IMR-90 (cell line): ENCODE measurements around the gene TMEM40. TPM values are rescaled to one million over a fixed set of nuclear protein-coding genes. Genes with fewer than 3 reads are reported as not detected.

Source experiments
- ATAC-seq: fragments of 200-7000 bp; cut with Tn5 transposase; 2 replicates; pipeline ENCODE4 v1.9.1; 2020; ENCODE audit warnings: low read depth, mild to moderate bottlenecking, moderate library complexity
- BruUV-seq: library from RNA; stranded (reverse); fragments of 400-500 nt; replicated peaks from 2 replicates; lab custom pipeline; 2021; lab: Mats Ljungman, UMichigan
- CTCF ChIA-PET: fragments of 300-600 bp; formaldehyde crosslinking; extraction: SDS; loops from one replicate; lab custom pipeline; 2021; ENCODE audit warnings: antibody characterized with exemption; lab: Yijun Ruan, JAX
- POLR2A ChIA-PET: fragments of 300-600 bp; sonication (Branson Sonifier 250); formaldehyde crosslinking; loops from one replicate; lab custom pipeline; 2022; ENCODE audit warnings: antibody characterized with exemption; ENCODE audit not compliant: unreplicated experiment; lab: Charles Lee
- DNase-seq: peaks from one replicate; pipeline ENCODE4 v3.0.0; 2013
- H2AFZ ChIP-seq: replicated peaks from 2 replicates; pipeline ENCODE3; 2013; ENCODE audit warnings: low read length, mild to moderate bottlenecking; ENCODE audit not compliant: poor library complexity
- H2AK5ac ChIP-seq: 2 replicates; pipeline ENCODE4 v1.6.1; 2013; ENCODE audit warnings: low read depth, low read length, inconsistent platforms
- H2AK9ac ChIP-seq: replicated peaks from 2 replicates; pipeline ENCODE3; 2013; ENCODE audit warnings: mild to moderate bottlenecking, low read depth, low read length, moderate library complexity; ENCODE audit not compliant: poor library complexity
- H2BK120ac ChIP-seq: 2 replicates; pipeline ENCODE4 v1.6.1; 2013; ENCODE audit warnings: low read depth, low read length, inconsistent platforms
- H2BK15ac ChIP-seq: 3 replicates; pipeline ENCODE4 v1.6.1; 2013; ENCODE audit warnings: low read depth, low read length, inconsistent platforms
- H2BK20ac ChIP-seq: 2 replicates; pipeline ENCODE4 v1.6.1; 2013; ENCODE audit warnings: low read depth, mild to moderate bottlenecking, inconsistent platforms, low read length, moderate library complexity
- H2BK5ac ChIP-seq: 2 replicates; pipeline ENCODE4 v1.6.1; 2013; ENCODE audit warnings: mild to moderate bottlenecking, low read depth, low read length, inconsistent platforms; ENCODE audit not compliant: poor library complexity, severe bottlenecking
- H3K14ac ChIP-seq: replicated peaks from 2 replicates; pipeline ENCODE4 v1.6.1; 2013; ENCODE audit warnings: low read depth, low read length, inconsistent platforms
- H3K18ac ChIP-seq: 2 replicates; pipeline ENCODE4 v1.6.1; 2013; ENCODE audit warnings: low read depth, low read length, control low read depth
- H3K23ac ChIP-seq: 2 replicates; pipeline ENCODE4 v1.6.1; 2013; ENCODE audit warnings: low read depth, low read length, inconsistent platforms
- H3K27ac ChIP-seq: 2 replicates; pipeline ENCODE4 v1.5.1; 2013; ENCODE audit warnings: mild to moderate bottlenecking, control low read depth, low read length; ENCODE audit not compliant: insufficient read depth
- H3K27me3 ChIP-seq: 2 replicates; pipeline ENCODE4 v1.6.1; 2013; ENCODE audit warnings: low read length; ENCODE audit not compliant: control insufficient read depth, insufficient read depth
- H3K36me3 ChIP-seq: 2 replicates; pipeline ENCODE4 v1.6.1; 2013; ENCODE audit warnings: low read length, mixed read lengths; ENCODE audit not compliant: control insufficient read depth, insufficient read depth
- H3K4ac ChIP-seq: 2 replicates; pipeline ENCODE4 v1.6.1; 2013; ENCODE audit warnings: low read depth, low read length, inconsistent platforms
- H3K4me1 ChIP-seq: 2 replicates; pipeline ENCODE4 v1.6.1; 2013; ENCODE audit warnings: low read length, mixed read lengths; ENCODE audit not compliant: control insufficient read depth, insufficient read depth
- H3K4me2 ChIP-seq: 2 replicates; pipeline ENCODE4 v1.6.1; 2013; ENCODE audit warnings: low read depth, mild to moderate bottlenecking, control low read depth, low read length, moderate library complexity
- H3K4me3 ChIP-seq: 2 replicates; pipeline ENCODE4 v1.5.1; 2013; ENCODE audit warnings: low read depth, mild to moderate bottlenecking, control low read depth, low read length, moderate library complexity; ENCODE audit not compliant: insufficient read depth
- H3K56ac ChIP-seq: 2 replicates; pipeline ENCODE4 v1.6.1; 2013; ENCODE audit warnings: low read length, inconsistent platforms; ENCODE audit not compliant: insufficient read depth; ENCODE audit errors: extremely low read depth
- H3K79me1 ChIP-seq, 2 experiments: 2 replicates each; pipeline ENCODE4 v1.6.1; 2013; ENCODE audit warnings: low read length in 2 of 2, inconsistent platforms in 1 of 2, low read depth in 1 of 2
- H3K9ac ChIP-seq: 2 replicates; pipeline ENCODE4 v1.6.1; 2013; ENCODE audit warnings: low read depth, low read length, control low read depth
- H3K9me1 ChIP-seq: 2 replicates; pipeline ENCODE4 v1.6.1; 2013; ENCODE audit warnings: low read length, inconsistent platforms; ENCODE audit not compliant: insufficient read depth
- H3K9me3 ChIP-seq: 2 replicates; pipeline ENCODE4 v1.6.1; 2013; ENCODE audit warnings: low read length; ENCODE audit not compliant: control insufficient read depth, insufficient read depth
- H4K20me1 ChIP-seq: 2 replicates; pipeline ENCODE4 v1.6.1; 2013; ENCODE audit warnings: low read length, inconsistent platforms; ENCODE audit not compliant: insufficient read depth
- H4K5ac ChIP-seq: 2 replicates; pipeline ENCODE4 v1.6.1; 2013; ENCODE audit warnings: mild to moderate bottlenecking, low read depth, low read length, control low read depth
- H4K8ac ChIP-seq, 2 experiments: 2 replicates each; pipeline ENCODE4 v1.6.1; 2013; ENCODE audit warnings: low read depth in 2 of 2, low read length in 2 of 2, control low read depth in 1 of 2, inconsistent platforms in 1 of 2
- H4K91ac ChIP-seq: 2 replicates; pipeline ENCODE4 v1.6.1; 2013; ENCODE audit warnings: low read depth, low read length, inconsistent platforms; ENCODE audit not compliant: insufficient read depth
- BHLHE40 ChIP-seq: fragments of 150-350 bp; IDR thresholded peaks from 2 replicates; pipeline ENCODE4 v1.6.1; 2016; ENCODE audit warnings: mild to moderate bottlenecking, low read depth, low read length
- CEBPB ChIP-seq: IDR thresholded peaks from 2 replicates; pipeline ENCODE4 v1.6.1; 2012; ENCODE audit warnings: low read depth, low read length, improper control_type of control experiment
- CHD1 ChIP-seq: IDR thresholded peaks from 2 replicates; pipeline ENCODE4 v1.6.1; 2012; ENCODE audit warnings: low read depth, low read length, improper control_type of control experiment
- CTCF ChIP-seq: conservative IDR thresholded peaks from 2 replicates; pipeline ENCODE4 v1.5.1; 2012; ENCODE audit warnings: mild to moderate bottlenecking, low read depth, low read length, improper control_type of control experiment
- ELK1 ChIP-seq: fragments of 150-350 bp; IDR thresholded peaks from 2 replicates; pipeline ENCODE4 v1.6.1; 2016; ENCODE audit warnings: low read depth, mild to moderate bottlenecking, low read length, moderate library complexity, borderline replicate concordance
- FOS ChIP-seq: fragments of 150-350 bp; IDR thresholded peaks from 2 replicates; pipeline ENCODE4 v1.6.1; 2016; ENCODE audit warnings: low read depth, low read length
- MAFK ChIP-seq: IDR thresholded peaks from 2 replicates; pipeline ENCODE4 v1.6.1; 2012; ENCODE audit warnings: low read depth, low read length, improper control_type of control experiment
- MAZ ChIP-seq: IDR thresholded peaks from 2 replicates; pipeline ENCODE4 v1.6.1; 2012; ENCODE audit warnings: low read depth, mild to moderate bottlenecking, low read length, improper control_type of control experiment, moderate library complexity, borderline replicate concordance
- MXI1 ChIP-seq: IDR thresholded peaks from 2 replicates; pipeline ENCODE4 v1.6.1; 2012; ENCODE audit warnings: low read depth, mild to moderate bottlenecking, low read length, moderate library complexity, borderline replicate concordance
- NFE2L2 ChIP-seq: fragments of 150-350 bp; IDR thresholded peaks from 2 replicates; pipeline ENCODE4 v1.6.1; 2016; ENCODE audit warnings: low read depth, mild to moderate bottlenecking, low read length
- POLR2A ChIP-seq: IDR thresholded peaks from 2 replicates; pipeline ENCODE4 v1.6.1; 2012; ENCODE audit warnings: mild to moderate bottlenecking, low read depth, low read length
- RAD21 ChIP-seq: IDR thresholded peaks from 2 replicates; pipeline ENCODE4 v1.6.1; 2012; ENCODE audit warnings: low read length, improper control_type of control experiment
- RCOR1 ChIP-seq: IDR thresholded peaks from 2 replicates; pipeline ENCODE4 v1.6.1; 2012; ENCODE audit warnings: mild to moderate bottlenecking, low read length, improper control_type of control experiment; ENCODE audit not compliant: insufficient replicate concordance
- RFX5 ChIP-seq: IDR thresholded peaks from 2 replicates; pipeline ENCODE4 v1.8.0; 2012; ENCODE audit warnings: low read depth, mild to moderate bottlenecking, low read length, moderate library complexity
- SMC3 ChIP-seq: fragments of 150-350 bp; IDR thresholded peaks from 2 replicates; pipeline ENCODE4 v1.6.1; 2016; ENCODE audit warnings: low read depth, mild to moderate bottlenecking, antibody characterized with exemption, low read length, moderate library complexity
- USF2 ChIP-seq: fragments of 150-350 bp; IDR thresholded peaks from 2 replicates; pipeline ENCODE4 v1.6.1; 2017; ENCODE audit warnings: mild to moderate bottlenecking, antibody characterized with exemption, low read length, low read depth
- WGBS, 2 experiments: methylation state at CpG; one replicate each; pipeline versions ENCODE4 v1.1.5 to v1.1.7; 2013; ENCODE audit warnings: missing lambda C conversion rate in 2 of 2; ENCODE audit not compliant: insufficient read length in 1 of 2; ENCODE audit errors: extremely low coverage in 2 of 2; 5-methylcytosine and 5-hydroxymethylcytosine counted together
- dilution Hi-C: fragments of 300-500 bp; cut with HindIII; formaldehyde crosslinking; loops from one replicate; pipeline ENCODE4 v1.14.3; 2018; ENCODE audit warnings: low sequenced_read_pairs; ENCODE audit not compliant: unreplicated experiment
- in situ Hi-C: fragments of 300-500 bp; cut with MboI; formaldehyde crosslinking; loops from 3 replicates; pipeline ENCODE4 v1.14.3; 2019; ENCODE audit warnings: low sequenced_read_pairs, inconsistent platforms, mixed read lengths
- intact Hi-C: fragments of 100-400 bp; cut with micrococcal nuclease; formaldehyde crosslinking; loops from 2 replicates; pipeline ENCODE4 v1.10.0; 2022
- polyA plus RNA-seq, 3 experiments: library from polyadenylated mRNA; depleted of rRNA; stranded (reverse); fragments of >200 nt; gene quantifications; 2 replicates each; pipeline ENCODE4 v1.2.3, GENCODE V29; 2012; ENCODE audit warnings: low replicate concordance in 1 of 3
- total RNA-seq: library from RNA; depleted of rRNA; stranded (reverse); fragments of >200 nt; gene quantifications from 2 replicates; pipeline ENCODE4 v1.2.3, GENCODE V29; 2012

Gene TMEM40
- total and polyA plus RNA-seq, 2 of the 4 experiments (the other 2 are of a cell fraction) = 0.27 TPM; not detected in 1

- no peak overlapping the region for H3K14ac ChIP-seq
- in situ Hi-C loops = no loop called here
- H2BK120ac ChIP-seq = no peak overlapping the region
- no peaks in the 10 kb centered on the region for H3K36me3 ChIP-seq
- H3K56ac ChIP-seq = no peak overlapping the region
- H3K9ac ChIP-seq = no peak overlapping the region
- no peak overlapping the region for H4K91ac ChIP-seq
- peaks cover 13% of the 10 kb centered on the region for H3K27me3 ChIP-seq
- H4K8ac ChIP-seq = no peak overlapping the region
- no peak overlapping the region for H3K18ac ChIP-seq
- WGBS, 2 experiments = 76% methylated on average over 9 of the region's 10 CpGs; no CpG with 5 or more reads in 1 of the 2 experiments
- H3K4me2 ChIP-seq = no peak overlapping the region
- no peak overlapping the region for H2AK5ac ChIP-seq
- peaks cover 9% of the 10 kb centered on the region for H3K4me1 ChIP-seq
- H4K20me1 ChIP-seq = no peaks in the 10 kb centered on the region
- H3K9me1 ChIP-seq = peaks cover 10% of the 10 kb centered on the region
- H4K5ac ChIP-seq = no peak overlapping the region
- H2BK15ac ChIP-seq = no peak overlapping the region
- H2BK5ac ChIP-seq = no peak overlapping the region
- dilution Hi-C loops = no loop called here
- no peak overlapping the region for H2AK9ac ChIP-seq
- H3K79me1 ChIP-seq = no peaks in the 10 kb centered on the region
- no peaks in the 10 kb centered on the region for H3K9me3 ChIP-seq
- H3K4ac ChIP-seq = no peak overlapping the region
- BruUV-seq = no TSS peak
- H2AFZ ChIP-seq = no peak overlapping the region
- ATAC-seq (no peak), DNase-seq (no peak)
- no peak overlapping the region for H3K23ac ChIP-seq
- ChIA-PET POLR2A (no interaction called here), CTCF (interaction anchor here (0.6 kb wide), 1 partner anchor 17 kb away, joined by 3 read pairs; no protein-coding TSS in a partner anchor)
- H2BK20ac ChIP-seq = no peak overlapping the region
- intact Hi-C loops = no loop called here
- no peak overlapping the region for H3K4me3 ChIP-seq
- no peak overlapping the region for H3K27ac ChIP-seq
- TF ChIP-seq MXI1 = no peak
- TF ChIP-seq CTCF = no peak
- no peak for TF ChIP-seq CEBPB
- no peak for TF ChIP-seq RAD21
- no peak for TF ChIP-seq RFX5
- TF ChIP-seq CHD1 = no peak
- TF ChIP-seq MAFK = no peak
- TF ChIP-seq BHLHE40 = no peak
- TF ChIP-seq USF2 = no peak
- TF ChIP-seq NFE2L2 = no peak
- no peak for TF ChIP-seq MAZ
- no peak for TF ChIP-seq POLR2A
- TF ChIP-seq SMC3 = no peak
- TF ChIP-seq ELK1 = no peak
- TF ChIP-seq RCOR1 = no peak
- TF ChIP-seq FOS = no peak
Observed at GRCh38 chr3:12746419-12746818, 12.6 kb downstream of the TMEM40 start.
